HEK293 (cell line): ENCODE measurements around the gene BDKRB2.

Source experiments
- CTCF ChIA-PET: fragments of 350-600 bp; formaldehyde crosslinking; extraction: SDS; loops from one replicate; lab custom pipeline; 2021; ENCODE audit warnings: antibody characterized with exemption; lab: Yijun Ruan, JAX
- POLR2A ChIA-PET: fragments of 300-600 bp; formaldehyde crosslinking; extraction: SDS; loops from one replicate; lab custom pipeline; 2020; ENCODE audit warnings: antibody characterized with exemption, inconsistent platforms; lab: Yijun Ruan, JAX
- H3K27ac ChIP-seq: fragments of 200-500 bp; sonication (Bioruptor generic); 2 replicates; pipeline ENCODE4 v1.5.1; 2014; ENCODE audit warnings: low read depth, low read length, control low read depth, inconsistent platforms; ENCODE audit errors: extremely low read depth
- H3K36me3 ChIP-seq, 2 experiments: fragments of 200-500 bp in 1 of 2; sonication (Bioruptor generic) in 1 of 2; 1 replicate in 1 of 2; 2 replicates in 1 of 2; pipeline ENCODE4 v1.5.1; 2014 to 2017; ENCODE audit warnings: inconsistent platforms in 2 of 2, low read length in 2 of 2; ENCODE audit not compliant: control insufficient read depth in 2 of 2, insufficient read depth in 1 of 2
- H3K4me1 ChIP-seq: fragments of 200-500 bp; sonication (Bioruptor generic); 2 replicates; pipeline ENCODE4 v1.5.1; 2014; ENCODE audit warnings: mild to moderate bottlenecking, low read length, inconsistent platforms; ENCODE audit not compliant: control insufficient read depth, insufficient read depth
- H3K4me3 ChIP-seq: 2 replicates; pipeline ENCODE4 v1.5.1; 2011; ENCODE audit warnings: low read depth, mild to moderate bottlenecking, control low read depth, low read length, moderate library complexity
- H3K9me3 ChIP-seq: fragments of 200-500 bp; sonication (Bioruptor generic); 2 replicates; pipeline ENCODE4 v1.5.1; 2014; ENCODE audit warnings: low read depth, low read length, inconsistent platforms; ENCODE audit not compliant: control insufficient read depth, insufficient read depth
- EGR2 ChIP-seq: fragments of 450-650 bp; formaldehyde crosslinking; IDR thresholded peaks from 2 replicates; pipeline ENCODE4 v1.5.1; 2016; ENCODE audit warnings: low read depth, missing biosample characterization, missing genetic modification characterization
- FEZF1 ChIP-seq: fragments of 450-650 bp; formaldehyde crosslinking; IDR thresholded peaks from 2 replicates; pipeline ENCODE4 v1.5.1; 2016; ENCODE audit warnings: missing biosample characterization, missing genetic modification characterization
- GLIS1 ChIP-seq: fragments of 450-650 bp; formaldehyde crosslinking; IDR thresholded peaks from 2 replicates; pipeline ENCODE4 v1.5.1; 2016; ENCODE audit warnings: missing biosample characterization, missing genetic modification characterization
- GLIS2 ChIP-seq: fragments of 450-650 bp; formaldehyde crosslinking; IDR thresholded peaks from 2 replicates; pipeline ENCODE4 v1.5.1; 2016; ENCODE audit warnings: missing biosample characterization, missing genetic modification characterization
- HOXD13 ChIP-seq: sonication (generic); formaldehyde crosslinking; IDR thresholded peaks from 2 replicates; pipeline ENCODE4 v1.8.0; 2022; ENCODE audit warnings: missing genetic modification reagents, borderline replicate concordance
- IKZF3 ChIP-seq: fragments of 450-650 bp; IDR thresholded peaks from 2 replicates; pipeline ENCODE4 v1.5.0; 2018; ENCODE audit warnings: missing biosample characterization, mild to moderate bottlenecking, missing genetic modification characterization, moderate library complexity
- SP7 ChIP-seq: fragments of 450-650 bp; formaldehyde crosslinking; IDR thresholded peaks from 2 replicates; pipeline ENCODE4 v1.5.1; 2016; ENCODE audit warnings: missing biosample characterization, missing genetic modification characterization
- WT1 ChIP-seq: fragments of 450-650 bp; formaldehyde crosslinking; IDR thresholded peaks from 2 replicates; pipeline ENCODE4 v1.5.1; 2016; ENCODE audit warnings: missing biosample characterization, missing genetic modification characterization
- ZBTB17 ChIP-seq: fragments of 450-650 bp; formaldehyde crosslinking; IDR thresholded peaks from 2 replicates; pipeline ENCODE4 v1.5.1; 2016; ENCODE audit warnings: missing biosample characterization, missing genetic modification characterization
- ZBTB7A ChIP-seq: fragments of 450-650 bp; formaldehyde crosslinking; IDR thresholded peaks from 2 replicates; pipeline ENCODE4 v1.5.1; 2016; ENCODE audit warnings: low read depth, missing biosample characterization, missing genetic modification characterization
- ZBTB8A ChIP-seq: fragments of 450-650 bp; formaldehyde crosslinking; IDR thresholded peaks from 2 replicates; pipeline ENCODE4 v1.5.1; 2016; ENCODE audit warnings: missing biosample characterization, missing genetic modification characterization
- ZFHX2 ChIP-seq: fragments of 450-650 bp; formaldehyde crosslinking; conservative IDR thresholded peaks from 2 replicates; pipeline ENCODE4 v1.5.1; 2016; ENCODE audit warnings: missing biosample characterization, missing genetic modification characterization
- ZIC2 ChIP-seq: fragments of 450-650 bp; formaldehyde crosslinking; IDR thresholded peaks from 2 replicates; pipeline ENCODE4 v1.5.1; 2016; ENCODE audit warnings: missing biosample characterization, missing genetic modification characterization
- ZNF335 ChIP-seq: fragments of 450-650 bp; formaldehyde crosslinking; conservative IDR thresholded peaks from 2 replicates; pipeline ENCODE4 v1.5.1; 2016; ENCODE audit warnings: missing biosample characterization, missing genetic modification characterization
- ZNF341 ChIP-seq: fragments of 450-650 bp; formaldehyde crosslinking; IDR thresholded peaks from 2 replicates; pipeline ENCODE4; 2016; ENCODE audit warnings: low read depth, missing biosample characterization, missing genetic modification characterization
- ZNF366 ChIP-seq: fragments of 450-650 bp; formaldehyde crosslinking; conservative IDR thresholded peaks from 2 replicates; pipeline ENCODE4 v1.5.1; 2016; ENCODE audit warnings: missing biosample characterization, missing genetic modification characterization
- ZNF561 ChIP-seq: fragments of 450-650 bp; IDR thresholded peaks from 2 replicates; pipeline ENCODE4 v1.5.1; 2018; ENCODE audit warnings: missing biosample characterization, missing genetic modification characterization, borderline replicate concordance
- ZNF596 ChIP-seq: fragments of 450-650 bp; IDR thresholded peaks from 2 replicates; pipeline ENCODE4 v1.5.0; 2018; ENCODE audit warnings: missing biosample characterization, mild to moderate bottlenecking, missing genetic modification characterization, moderate library complexity
- ZNF624 ChIP-seq: fragments of 450-650 bp; formaldehyde crosslinking; IDR thresholded peaks from 2 replicates; pipeline ENCODE4 v1.5.1; 2017; ENCODE audit warnings: missing biosample characterization, missing genetic modification characterization
- ZNF658 ChIP-seq: fragments of 450-650 bp; formaldehyde crosslinking; IDR thresholded peaks from 2 replicates; pipeline ENCODE4; 2016; ENCODE audit warnings: missing biosample characterization, missing genetic modification characterization
- ZNF677 ChIP-seq: fragments of 450-650 bp; IDR thresholded peaks from 2 replicates; pipeline ENCODE4 v1.5.0; 2018; ENCODE audit warnings: missing biosample characterization, mild to moderate bottlenecking, missing genetic modification characterization, moderate library complexity
- ZNF76 ChIP-seq: fragments of 450-650 bp; formaldehyde crosslinking; IDR thresholded peaks from 2 replicates; pipeline ENCODE4; 2016; ENCODE audit warnings: low read depth, missing biosample characterization, missing genetic modification characterization, borderline replicate concordance
- ZNF791 ChIP-seq: fragments of 450-650 bp; formaldehyde crosslinking; IDR thresholded peaks from 2 replicates; pipeline ENCODE4 v1.5.1; 2016; ENCODE audit warnings: missing biosample characterization, missing genetic modification characterization
- ZXDB ChIP-seq: fragments of 450-650 bp; formaldehyde crosslinking; IDR thresholded peaks from 2 replicates; pipeline ENCODE4 v1.5.1; 2016; ENCODE audit warnings: missing biosample characterization, missing genetic modification characterization
- TF ChIP-seq, protein P1 (sequence below): fragments of 450-650 bp; formaldehyde crosslinking; IDR thresholded peaks from 2 replicates; pipeline ENCODE4 v1.5.1; 2016; ENCODE audit warnings: missing biosample characterization, missing genetic modification characterization
- TF ChIP-seq, protein P2 (sequence below): fragments of 450-650 bp; formaldehyde crosslinking; IDR thresholded peaks from 2 replicates; pipeline ENCODE4 v1.5.1; 2016; ENCODE audit warnings: missing biosample characterization, missing genetic modification characterization
- TF ChIP-seq, protein P3 (sequence below): fragments of 450-650 bp; formaldehyde crosslinking; IDR thresholded peaks from 2 replicates; pipeline ENCODE4 v1.5.1; 2017; ENCODE audit warnings: missing biosample characterization, missing genetic modification characterization
- TF ChIP-seq, protein P4 (sequence below): fragments of 450-650 bp; formaldehyde crosslinking; IDR thresholded peaks from 2 replicates; pipeline ENCODE4 v1.5.1; 2016; ENCODE audit warnings: missing biosample characterization, missing genetic modification characterization
- TF ChIP-seq, protein P5 (sequence below): fragments of 450-650 bp; formaldehyde crosslinking; IDR thresholded peaks from 2 replicates; pipeline ENCODE4 v1.5.1; 2017; ENCODE audit warnings: missing biosample characterization, missing genetic modification characterization

Gene BDKRB2

DNA sequence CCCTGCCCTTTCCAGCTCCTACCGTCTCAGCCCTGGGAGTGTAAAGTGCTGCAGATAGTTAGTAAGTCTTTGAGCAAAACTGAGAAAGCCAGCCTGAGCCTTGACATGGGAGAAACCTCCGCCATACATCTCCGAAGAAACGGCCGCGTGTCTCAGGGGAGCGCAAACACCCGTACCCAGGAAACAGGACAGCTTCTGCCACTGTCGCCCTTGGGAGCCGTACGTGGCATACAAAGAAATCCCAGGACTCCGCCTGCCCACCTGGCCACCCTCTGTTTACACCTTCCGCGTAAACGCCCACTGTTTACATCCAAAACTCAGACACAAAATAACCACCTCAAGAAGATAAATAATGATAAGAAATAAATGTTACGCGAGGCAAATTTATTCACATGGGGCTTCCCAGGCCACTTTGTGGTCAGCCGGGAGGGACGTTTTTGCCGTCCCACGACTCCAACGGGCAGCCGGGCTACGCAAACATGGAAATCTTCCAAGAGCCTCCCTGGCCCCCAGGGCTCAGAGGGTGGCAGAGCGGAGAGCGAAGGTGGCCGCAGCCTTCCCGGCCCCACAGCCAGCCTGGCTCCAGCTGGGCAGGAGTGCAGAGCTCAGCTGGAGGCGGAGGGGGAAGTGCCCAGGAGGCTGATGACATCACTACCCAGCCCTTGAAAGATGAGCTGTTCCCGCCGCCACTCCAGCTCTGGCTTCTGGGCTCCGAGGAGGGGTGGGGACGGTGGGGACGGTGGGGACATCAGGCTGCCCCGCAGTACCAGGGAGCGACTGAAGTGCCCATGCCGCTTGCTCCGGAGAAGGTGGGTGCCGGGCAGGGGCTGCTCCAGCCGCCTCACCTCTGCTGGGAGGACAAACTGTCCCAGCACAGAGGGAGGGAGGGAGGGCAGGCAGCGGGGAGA is at the start of gene BDKRB2:
Gene BDKRB2, plus strand, starts transcription at position 689 of the 908 bp plus-strand sequence. CDS start 32,269 bp downstream, outside the sequence.
- CTCF ChIA-PET: interaction anchor here (0.6 to 1.1 kb wide), 4 partner anchors 66 to 157 kb away, joined by 3 to 4 read pairs (median 3); no protein-coding TSS in a partner anchor
- Histone ChIP-seq H3K36me3 (no peaks in the 10 kb centered on the region), H3K4me3 (peak within 1 kb of the TSS; percentile 42), H3K9me3 (no peaks in the 10 kb centered on the region), H3K4me1 (no peaks in the 10 kb centered on the region; the same call in 1 of the 2 replicates), H3K27ac (no peak within 1 kb of the TSS; the same call in 1 of the 2 replicates)
- POLR2A ChIA-PET: interaction anchor here (0.7 kb wide), 2 partner anchors 12 to 534 kb away, joined by 3 to 4 read pairs; no protein-coding TSS in a partner anchor
- peak; percentile 96 for TF ChIP-seq ZBTB17 (tag by site-specific recombination)
- TF ChIP-seq, protein P1, sequence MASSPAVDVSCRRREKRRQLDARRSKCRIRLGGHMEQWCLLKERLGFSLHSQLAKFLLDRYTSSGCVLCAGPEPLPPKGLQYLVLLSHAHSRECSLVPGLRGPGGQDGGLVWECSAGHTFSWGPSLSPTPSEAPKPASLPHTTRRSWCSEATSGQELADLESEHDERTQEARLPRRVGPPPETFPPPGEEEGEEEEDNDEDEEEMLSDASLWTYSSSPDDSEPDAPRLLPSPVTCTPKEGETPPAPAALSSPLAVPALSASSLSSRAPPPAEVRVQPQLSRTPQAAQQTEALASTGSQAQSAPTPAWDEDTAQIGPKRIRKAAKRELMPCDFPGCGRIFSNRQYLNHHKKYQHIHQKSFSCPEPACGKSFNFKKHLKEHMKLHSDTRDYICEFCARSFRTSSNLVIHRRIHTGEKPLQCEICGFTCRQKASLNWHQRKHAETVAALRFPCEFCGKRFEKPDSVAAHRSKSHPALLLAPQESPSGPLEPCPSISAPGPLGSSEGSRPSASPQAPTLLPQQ (tag by site-specific recombination): peak; percentile 90
- peak; percentile 99 for TF ChIP-seq GLIS1 (tag by site-specific recombination)
- TF ChIP-seq ZIC2: peak; percentile 99
- no peak for TF ChIP-seq ZBTB7A (tag by site-specific recombination)
- TF ChIP-seq ZNF791 (tag by site-specific recombination): no peak
- TF ChIP-seq ZNF624 (tag by site-specific recombination): no peak
- TF ChIP-seq FEZF1: peak; percentile 51; the same call in 1 of the 2 replicates
- TF ChIP-seq ZNF76 (tag by site-specific recombination): peak; percentile 54; the same call in 1 of the 2 replicates
- TF ChIP-seq ZNF366: peak; percentile 48; the same call in 1 of the 2 replicates
- no peak for TF ChIP-seq ZNF658 (tag by site-specific recombination)
- TF ChIP-seq ZNF341 (tag by site-specific recombination): peak; percentile 95
- TF ChIP-seq, protein P2, sequence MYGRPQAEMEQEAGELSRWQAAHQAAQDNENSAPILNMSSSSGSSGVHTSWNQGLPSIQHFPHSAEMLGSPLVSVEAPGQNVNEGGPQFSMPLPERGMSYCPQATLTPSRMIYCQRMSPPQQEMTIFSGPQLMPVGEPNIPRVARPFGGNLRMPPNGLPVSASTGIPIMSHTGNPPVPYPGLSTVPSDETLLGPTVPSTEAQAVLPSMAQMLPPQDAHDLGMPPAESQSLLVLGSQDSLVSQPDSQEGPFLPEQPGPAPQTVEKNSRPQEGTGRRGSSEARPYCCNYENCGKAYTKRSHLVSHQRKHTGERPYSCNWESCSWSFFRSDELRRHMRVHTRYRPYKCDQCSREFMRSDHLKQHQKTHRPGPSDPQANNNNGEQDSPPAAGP (tag by site-specific recombination): peak; percentile 89
- peak; percentile 98 for TF ChIP-seq GLIS2 (tag by site-specific recombination)
- TF ChIP-seq WT1 (tag by site-specific recombination): peak; percentile 78
- peak; percentile 75 for TF ChIP-seq ZBTB8A (tag by site-specific recombination)
- peak; percentile 69 for TF ChIP-seq SP7
- TF ChIP-seq ZFHX2: peak; percentile 87
- peak; percentile 71 for TF ChIP-seq EGR2
- TF ChIP-seq HOXD13 (CRISPR knock-in tag): no peak
- peak; percentile 65 for TF ChIP-seq ZNF335
- TF ChIP-seq ZNF596 (tag by site-specific recombination): 0 out of 2 replicates have a peak, but pooled peaks have one; percentile 35
- TF ChIP-seq, protein P3, sequence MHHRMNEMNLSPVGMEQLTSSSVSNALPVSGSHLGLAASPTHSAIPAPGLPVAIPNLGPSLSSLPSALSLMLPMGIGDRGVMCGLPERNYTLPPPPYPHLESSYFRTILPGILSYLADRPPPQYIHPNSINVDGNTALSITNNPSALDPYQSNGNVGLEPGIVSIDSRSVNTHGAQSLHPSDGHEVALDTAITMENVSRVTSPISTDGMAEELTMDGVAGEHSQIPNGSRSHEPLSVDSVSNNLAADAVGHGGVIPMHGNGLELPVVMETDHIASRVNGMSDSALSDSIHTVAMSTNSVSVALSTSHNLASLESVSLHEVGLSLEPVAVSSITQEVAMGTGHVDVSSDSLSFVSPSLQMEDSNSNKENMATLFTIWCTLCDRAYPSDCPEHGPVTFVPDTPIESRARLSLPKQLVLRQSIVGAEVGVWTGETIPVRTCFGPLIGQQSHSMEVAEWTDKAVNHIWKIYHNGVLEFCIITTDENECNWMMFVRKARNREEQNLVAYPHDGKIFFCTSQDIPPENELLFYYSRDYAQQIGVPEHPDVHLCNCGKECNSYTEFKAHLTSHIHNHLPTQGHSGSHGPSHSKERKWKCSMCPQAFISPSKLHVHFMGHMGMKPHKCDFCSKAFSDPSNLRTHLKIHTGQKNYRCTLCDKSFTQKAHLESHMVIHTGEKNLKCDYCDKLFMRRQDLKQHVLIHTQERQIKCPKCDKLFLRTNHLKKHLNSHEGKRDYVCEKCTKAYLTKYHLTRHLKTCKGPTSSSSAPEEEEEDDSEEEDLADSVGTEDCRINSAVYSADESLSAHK: 0 out of 2 replicates have a peak, but pooled peaks have one; percentile 28
- TF ChIP-seq, protein P4, sequence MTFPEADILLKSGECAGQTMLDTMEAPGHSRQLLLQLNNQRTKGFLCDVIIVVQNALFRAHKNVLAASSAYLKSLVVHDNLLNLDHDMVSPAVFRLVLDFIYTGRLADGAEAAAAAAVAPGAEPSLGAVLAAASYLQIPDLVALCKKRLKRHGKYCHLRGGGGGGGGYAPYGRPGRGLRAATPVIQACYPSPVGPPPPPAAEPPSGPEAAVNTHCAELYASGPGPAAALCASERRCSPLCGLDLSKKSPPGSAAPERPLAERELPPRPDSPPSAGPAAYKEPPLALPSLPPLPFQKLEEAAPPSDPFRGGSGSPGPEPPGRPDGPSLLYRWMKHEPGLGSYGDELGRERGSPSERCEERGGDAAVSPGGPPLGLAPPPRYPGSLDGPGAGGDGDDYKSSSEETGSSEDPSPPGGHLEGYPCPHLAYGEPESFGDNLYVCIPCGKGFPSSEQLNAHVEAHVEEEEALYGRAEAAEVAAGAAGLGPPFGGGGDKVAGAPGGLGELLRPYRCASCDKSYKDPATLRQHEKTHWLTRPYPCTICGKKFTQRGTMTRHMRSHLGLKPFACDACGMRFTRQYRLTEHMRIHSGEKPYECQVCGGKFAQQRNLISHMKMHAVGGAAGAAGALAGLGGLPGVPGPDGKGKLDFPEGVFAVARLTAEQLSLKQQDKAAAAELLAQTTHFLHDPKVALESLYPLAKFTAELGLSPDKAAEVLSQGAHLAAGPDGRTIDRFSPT (tag by site-specific recombination): peak; percentile 97
- TF ChIP-seq ZNF677: no peak
- TF ChIP-seq, protein P5, sequence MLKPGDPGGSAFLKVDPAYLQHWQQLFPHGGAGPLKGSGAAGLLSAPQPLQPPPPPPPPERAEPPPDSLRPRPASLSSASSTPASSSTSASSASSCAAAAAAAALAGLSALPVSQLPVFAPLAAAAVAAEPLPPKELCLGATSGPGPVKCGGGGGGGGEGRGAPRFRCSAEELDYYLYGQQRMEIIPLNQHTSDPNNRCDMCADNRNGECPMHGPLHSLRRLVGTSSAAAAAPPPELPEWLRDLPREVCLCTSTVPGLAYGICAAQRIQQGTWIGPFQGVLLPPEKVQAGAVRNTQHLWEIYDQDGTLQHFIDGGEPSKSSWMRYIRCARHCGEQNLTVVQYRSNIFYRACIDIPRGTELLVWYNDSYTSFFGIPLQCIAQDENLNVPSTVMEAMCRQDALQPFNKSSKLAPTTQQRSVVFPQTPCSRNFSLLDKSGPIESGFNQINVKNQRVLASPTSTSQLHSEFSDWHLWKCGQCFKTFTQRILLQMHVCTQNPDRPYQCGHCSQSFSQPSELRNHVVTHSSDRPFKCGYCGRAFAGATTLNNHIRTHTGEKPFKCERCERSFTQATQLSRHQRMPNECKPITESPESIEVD: no peak
- TF ChIP-seq IKZF3 (tag by site-specific recombination): peak; percentile 97
- 0 out of 2 replicates have a peak, but pooled peaks have one; percentile 74 for TF ChIP-seq ZNF561 (tag by site-specific recombination)
- peak; percentile 77 for TF ChIP-seq ZXDB (tag by site-specific recombination)
